Activated CD4-positive, alpha-beta T cell treated with anti-CD3 and anti-CD28 coated beads, Interleukin-2, amount 10 ng/mL, durations not matched to agents 7 days and 5 days (primary cell): ENCODE data around the gene AADACL3. TPM values are rescaled to one million over a fixed set of nuclear protein-coding genes. Genes with fewer than 3 reads are reported as not detected.
"Not testable (repeated sequence)": the region's sequence is repeated elsewhere in the genome, so short reads cannot be mapped to it uniquely, and the experiment has no call there.

ENCODE experiments used
- CTCF ChIA-PET: fragments of 350-600 bp; sonication (Branson Sonifier 250); formaldehyde crosslinking; loops from one replicate; lab custom pipeline; 2021; ENCODE audit warnings: antibody characterized with exemption; lab: Charles Lee
- POLR2A ChIA-PET: fragments of 350-600 bp; sonication (Branson Sonifier 250); formaldehyde crosslinking; loops from one replicate; lab custom pipeline; 2021; ENCODE audit warnings: antibody characterized with exemption; lab: Charles Lee
- DNase-seq: peaks from one replicate; pipeline ENCODE4 v3.0.0-alpha.2; 2020
- H3K27ac Mint-ChIP-seq: one replicate; pipeline ENCODE4 v1.8.0; 2021; ENCODE audit warnings: mild to moderate bottlenecking, moderate library complexity, mixed read lengths
- H3K27me3 Mint-ChIP-seq: one replicate; pipeline ENCODE4 v1.8.0; 2021; ENCODE audit warnings: mixed read lengths
- H3K36me3 Mint-ChIP-seq: one replicate; pipeline ENCODE4 v1.8.0; 2021; ENCODE audit warnings: low read depth, mixed read lengths
- H3K4me1 Mint-ChIP-seq: one replicate; pipeline ENCODE4 v1.8.0; 2021; ENCODE audit warnings: mixed read lengths
- H3K4me3 Mint-ChIP-seq: one replicate; pipeline ENCODE4 v1.8.0; 2021; ENCODE audit warnings: mild to moderate bottlenecking, moderate library complexity, mixed read lengths
- H3K9me3 Mint-ChIP-seq: one replicate; pipeline ENCODE4 v1.8.0; 2021; ENCODE audit warnings: mixed read lengths
- total RNA-seq, 2 experiments: library from RNA; stranded (reverse); gene quantifications; one replicate each; pipeline ENCODE4 v1.2.3, GENCODE V29; 2021

The AADACL3 gene, protein sequence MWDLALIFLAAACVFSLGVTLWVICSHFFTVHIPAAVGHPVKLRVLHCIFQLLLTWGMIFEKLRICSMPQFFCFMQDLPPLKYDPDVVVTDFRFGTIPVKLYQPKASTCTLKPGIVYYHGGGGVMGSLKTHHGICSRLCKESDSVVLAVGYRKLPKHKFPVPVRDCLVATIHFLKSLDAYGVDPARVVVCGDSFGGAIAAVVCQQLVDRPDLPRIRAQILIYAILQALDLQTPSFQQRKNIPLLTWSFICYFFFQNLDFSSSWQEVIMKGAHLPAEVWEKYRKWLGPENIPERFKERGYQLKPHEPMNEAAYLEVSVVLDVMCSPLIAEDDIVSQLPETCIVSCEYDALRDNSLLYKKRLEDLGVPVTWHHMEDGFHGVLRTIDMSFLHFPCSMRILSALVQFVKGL
- total RNA-seq, result not detected

DNA sequence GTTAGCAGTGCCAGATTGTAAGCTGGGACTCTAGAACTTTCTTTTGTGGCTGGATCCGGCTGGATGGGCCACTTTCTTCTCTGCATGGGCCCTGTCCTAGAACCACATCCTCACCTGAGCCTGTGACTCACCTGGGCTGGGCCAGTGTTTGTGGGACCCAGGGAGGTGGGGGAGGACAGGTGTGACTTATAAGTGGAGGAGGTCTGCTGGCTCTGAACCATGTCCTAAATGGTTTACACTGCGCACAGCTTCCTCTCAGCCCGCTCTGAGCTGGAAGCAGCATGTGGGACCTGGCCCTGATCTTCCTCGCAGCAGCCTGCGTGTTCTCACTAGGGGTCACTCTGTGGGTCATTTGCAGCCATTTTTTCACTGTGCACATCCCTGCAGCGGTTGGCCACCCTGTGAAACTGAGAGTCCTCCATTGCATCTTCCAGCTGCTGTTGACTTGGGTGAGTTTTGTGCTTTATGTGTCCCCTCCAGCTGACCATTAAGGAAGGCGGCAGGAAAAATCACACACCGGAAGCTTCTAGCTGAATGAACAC, at the start of gene AADACL3:
Gene AADACL3 (plus strand): TSS at position 215 of the 542 bp plus-strand sequence. CDS start 67 bp downstream, at position 282.
- Mint-ChIP-seq H3K27ac (no peak within 1 kb of the TSS), H3K27me3 (peaks cover 10% of the 10 kb centered on the region), H3K4me3 (no peak within 1 kb of the TSS), H3K9me3 (no peaks in the 10 kb centered on the region), H3K36me3 (no peaks in the 10 kb centered on the region), H3K4me1 (no peaks in the 10 kb centered on the region)
- POLR2A ChIA-PET, result no interaction called here
- CTCF ChIA-PET, result no interaction called here
- no peak for DNase-seq

- DNase-seq, result no peak
- POLR2A ChIA-PET, result interaction anchor here (0.6 kb wide), 1 partner anchor 34 kb away, joined by 9 read pairs; no protein-coding TSS in a partner anchor
- Mint-ChIP-seq H3K27me3 (peaks cover 12% of the 10 kb centered on the region), H3K36me3 (no peaks in the 10 kb centered on the region), H3K9me3 (peaks cover 5% of the 10 kb centered on the region), H3K4me3 (no peak overlapping the region), H3K4me1 (no peaks in the 10 kb centered on the region), H3K27ac (no peak overlapping the region)
- CTCF ChIA-PET, result interaction anchor here (0.6 kb wide), 1 partner anchor 14 kb away, joined by 3 read pairs; no protein-coding TSS in a partner anchor
Measured at GRCh38 chr1:12666141-12666735, 49.7 kb upstream of the AADACL3 start.

DNA sequence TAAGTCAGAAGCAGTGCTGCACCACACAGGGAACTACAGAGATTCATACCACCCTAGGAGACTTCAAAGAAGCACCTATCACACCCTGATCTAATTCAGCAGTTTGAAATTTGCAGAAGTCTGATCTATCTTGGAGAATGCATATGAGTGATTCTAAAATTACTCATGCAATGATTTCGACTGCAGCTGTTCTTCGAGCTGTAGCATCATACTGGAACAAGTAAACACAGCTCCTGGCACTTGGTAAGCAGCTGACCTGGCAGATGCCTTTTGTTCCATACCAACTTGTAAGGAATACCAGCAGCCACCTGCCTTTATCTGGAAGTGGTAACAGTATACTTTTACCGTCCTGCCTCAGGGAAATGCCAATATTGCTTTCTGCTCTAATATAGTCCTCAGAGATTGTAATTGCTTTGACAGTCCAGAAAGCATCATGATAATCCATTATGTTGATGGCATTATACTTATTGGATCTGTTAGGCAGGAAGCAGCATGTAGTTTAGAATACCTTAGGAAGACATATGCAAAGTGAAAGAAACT, 46.3 kb upstream of the AADACL3 start:
- ChIA-PET POLR2A (no interaction called here), CTCF (interaction anchor here (0.6 to 0.7 kb wide), 2 partner anchors 359 to 1621 kb away, joined by 4 to 5 read pairs; no protein-coding TSS in a partner anchor)
- DNase-seq, result no peak
- peaks cover 5% of the 10 kb centered on the region for H3K9me3 Mint-ChIP-seq
- no peaks in the 10 kb centered on the region for H3K4me1 Mint-ChIP-seq
- H3K36me3 Mint-ChIP-seq, result no peaks in the 10 kb centered on the region
- H3K27ac Mint-ChIP-seq, result no peak overlapping the region
- no peak overlapping the region for H3K4me3 Mint-ChIP-seq
- peaks cover 27% of the 10 kb centered on the region for H3K27me3 Mint-ChIP-seq

- POLR2A ChIA-PET, result no interaction called here
- H3K4me3 Mint-ChIP-seq, result no peak overlapping the region
- no peaks in the 10 kb centered on the region for H3K36me3 Mint-ChIP-seq
- H3K9me3 Mint-ChIP-seq, result no peaks in the 10 kb centered on the region
- no peak for DNase-seq
- no peaks in the 10 kb centered on the region for H3K4me1 Mint-ChIP-seq
- CTCF ChIA-PET, result no interaction called here
- H3K27me3 Mint-ChIP-seq, result peaks cover 30% of the 10 kb centered on the region
- no peak overlapping the region for H3K27ac Mint-ChIP-seq
Measured at GRCh38 chr1:12674358-12674757, 41.6 kb upstream of the AADACL3 start.

DNA sequence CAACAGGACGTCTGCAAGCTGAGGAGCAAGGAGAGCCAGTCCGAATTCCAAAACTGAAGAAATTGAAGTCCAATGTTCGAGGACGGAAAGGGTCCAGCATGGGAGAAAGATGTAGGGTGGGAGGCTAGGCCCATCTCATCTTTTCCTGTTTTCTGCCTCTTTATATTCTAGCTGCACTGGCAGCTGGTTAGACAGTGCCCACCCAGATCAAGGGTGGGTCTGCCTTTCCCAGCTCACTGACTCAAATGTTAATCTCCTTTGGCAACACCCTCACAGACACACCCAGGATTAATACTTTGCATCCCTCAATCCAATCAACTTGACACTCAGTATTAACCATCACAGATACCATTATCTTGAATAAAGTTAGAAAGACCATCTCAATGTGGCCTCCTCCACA, 39.8 kb upstream of the AADACL3 start:
- H3K4me1 Mint-ChIP-seq, DNase-seq, H3K4me3 Mint-ChIP-seq, H3K27ac Mint-ChIP-seq, H3K36me3 Mint-ChIP-seq, POLR2A ChIA-PET, H3K9me3 Mint-ChIP-seq: not testable (repeated sequence)
- H3K27me3 Mint-ChIP-seq, result peaks cover 26% of the 10 kb centered on the region
- CTCF ChIA-PET, result interaction anchor here (1.5 kb wide), 1 partner anchor 17 kb away, joined by 3 read pairs; no protein-coding TSS in a partner anchor

- DNase-seq, result no peak
- CTCF ChIA-PET, result no interaction called here
- H3K4me3 Mint-ChIP-seq, result no peak overlapping the region
- H3K4me1 Mint-ChIP-seq, result no peaks in the 10 kb centered on the region
- peaks cover 13% of the 10 kb centered on the region for H3K27me3 Mint-ChIP-seq
- no peak overlapping the region for H3K27ac Mint-ChIP-seq
- POLR2A ChIA-PET, result no interaction called here
- H3K9me3 Mint-ChIP-seq, result peaks cover 5% of the 10 kb centered on the region
- no peaks in the 10 kb centered on the region for H3K36me3 Mint-ChIP-seq
Measured at GRCh38 chr1:12677565-12677964, 38.3 kb upstream of the AADACL3 start.

DNA sequence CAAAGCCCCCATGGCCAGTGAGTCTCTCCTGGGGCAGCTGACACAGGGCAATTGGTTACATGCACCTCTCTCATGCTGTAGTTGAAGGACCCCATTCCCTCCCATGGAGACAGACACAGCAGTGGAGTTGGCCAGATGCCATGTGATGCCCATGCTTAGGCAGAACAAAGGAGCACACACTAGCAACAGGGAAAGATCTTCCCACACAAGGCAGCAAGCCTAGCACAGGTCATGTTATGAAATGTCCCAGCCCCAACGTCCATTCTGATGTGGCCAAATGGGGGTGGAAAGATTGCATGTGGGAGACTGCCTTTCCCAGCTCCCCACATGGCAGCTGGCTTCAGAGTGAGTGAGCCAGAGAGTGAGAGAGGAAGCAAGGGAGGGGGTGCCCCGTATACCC, 37.6 kb upstream of the AADACL3 start:
- Mint-ChIP-seq H3K9me3 (peaks cover 5% of the 10 kb centered on the region), H3K4me3 (no peak overlapping the region), H3K4me1 (no peaks in the 10 kb centered on the region), H3K27me3 (peaks cover 9% of the 10 kb centered on the region), H3K27ac (no peak overlapping the region), H3K36me3 (no peaks in the 10 kb centered on the region)
- CTCF ChIA-PET, result no interaction called here
- no peak for DNase-seq
- POLR2A ChIA-PET, result no interaction called here

GRCh38 chr1:12678820-12679219, 37.1 kb upstream of the AADACL3 start:
- Mint-ChIP-seq H3K9me3 (peaks cover 5% of the 10 kb centered on the region), H3K36me3 (no peaks in the 10 kb centered on the region), H3K4me3 (no peak overlapping the region), H3K27me3 (peaks cover 12% of the 10 kb centered on the region), H3K27ac (no peak overlapping the region), H3K4me1 (no peaks in the 10 kb centered on the region)
- ChIA-PET POLR2A (no interaction called here), CTCF (no interaction called here)
- DNase-seq, result no peak

DNA sequence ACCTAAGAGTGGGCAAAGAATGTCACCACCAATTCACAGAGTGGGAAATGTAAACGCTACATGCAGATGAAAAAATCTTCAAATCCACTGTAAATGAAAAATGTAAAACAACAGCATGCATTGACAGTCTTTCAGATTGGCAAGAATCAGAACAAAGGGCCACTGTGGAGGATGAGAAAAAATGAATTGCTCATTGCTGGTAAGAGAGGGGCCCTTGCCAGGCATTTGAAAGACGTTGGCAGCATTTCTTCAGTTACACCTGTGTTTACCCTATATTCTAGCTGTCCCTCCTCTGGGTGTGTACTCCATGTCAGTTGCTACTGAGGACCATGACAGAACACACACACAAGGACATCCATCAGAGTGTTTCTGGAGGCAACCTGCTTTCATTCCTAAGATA, 25.8 kb upstream of the AADACL3 start:
- Mint-ChIP-seq H3K36me3 (no peaks in the 10 kb centered on the region), H3K27ac (no peak overlapping the region), H3K27me3 (peaks cover 9% of the 10 kb centered on the region), H3K4me3 (no peak overlapping the region), H3K9me3 (no peaks in the 10 kb centered on the region), H3K4me1 (no peaks in the 10 kb centered on the region)
- no peak for DNase-seq
- POLR2A ChIA-PET, result no interaction called here
- CTCF ChIA-PET, result no interaction called here

DNA sequence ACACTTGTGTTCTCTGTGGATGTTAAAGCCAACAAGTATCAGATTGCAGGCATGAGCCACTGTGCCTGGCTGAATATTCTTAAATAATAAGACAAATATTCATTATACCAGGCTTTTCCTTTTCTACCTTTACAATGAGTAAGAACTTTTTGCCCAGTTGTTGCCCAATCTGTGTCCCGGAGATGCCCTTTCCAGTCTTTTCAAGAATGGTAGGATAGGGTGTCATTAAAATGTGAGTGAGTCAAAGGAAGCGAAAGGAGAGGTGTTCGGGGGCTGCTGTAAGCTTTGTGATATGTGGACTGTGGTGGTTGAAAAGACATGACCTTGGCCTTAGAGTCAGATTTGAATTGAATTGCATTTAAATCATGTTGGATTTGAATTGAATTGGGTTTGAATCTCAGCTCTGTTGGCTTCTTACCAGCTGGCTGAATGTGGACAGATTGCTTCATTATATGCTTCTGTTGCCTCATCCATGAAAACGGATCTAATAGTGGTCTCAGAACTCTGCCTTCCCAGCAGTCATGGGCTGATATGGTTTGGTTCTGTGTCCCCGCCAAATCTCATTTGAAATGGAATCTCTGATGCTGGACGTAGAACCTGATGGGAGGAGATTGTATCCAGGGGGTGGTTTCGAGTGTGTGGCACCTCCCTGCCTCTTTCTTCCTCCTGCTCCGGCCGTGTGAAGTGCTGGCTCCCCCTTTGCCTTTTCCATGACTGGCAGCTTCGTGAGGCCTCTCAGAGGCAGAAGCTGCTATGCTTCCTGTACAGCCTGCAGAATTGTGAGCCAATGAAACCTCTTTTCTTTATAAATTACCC, 22.7 kb upstream of the AADACL3 start:
- Mint-ChIP-seq H3K27me3 (peaks cover 9% of the 10 kb centered on the region), H3K4me3 (no peak overlapping the region), H3K27ac (no peak overlapping the region), H3K9me3 (no peaks in the 10 kb centered on the region), H3K4me1 (no peaks in the 10 kb centered on the region), H3K36me3 (no peaks in the 10 kb centered on the region)
- POLR2A ChIA-PET, result interaction anchor here (0.6 kb wide), 1 partner anchor 1781 kb away, joined by 3 read pairs; no protein-coding TSS in a partner anchor
- CTCF ChIA-PET, result no interaction called here
- no peak for DNase-seq

DNA sequence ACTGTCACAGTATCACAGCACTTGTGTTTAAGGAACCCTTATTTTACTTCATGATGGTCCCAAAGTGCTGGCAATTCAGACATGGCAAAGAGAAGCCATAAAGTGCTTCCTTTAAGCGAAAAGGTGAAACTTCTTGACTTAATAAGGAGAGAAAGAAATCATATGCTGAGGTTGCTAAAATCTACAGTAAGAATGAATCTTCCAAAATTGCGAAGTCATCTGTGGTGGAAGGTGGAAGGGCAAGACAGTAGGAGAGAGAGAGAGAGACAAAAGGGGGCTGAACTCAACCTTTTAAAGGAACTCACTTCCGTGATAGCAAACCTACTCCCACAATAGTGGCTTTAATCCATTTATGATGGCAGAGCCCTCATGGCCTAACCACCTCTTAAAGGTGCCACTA, 19.3 kb upstream of the AADACL3 start:
- Mint-ChIP-seq H3K9me3 (no peaks in the 10 kb centered on the region), H3K4me1 (no peaks in the 10 kb centered on the region), H3K27me3 (peaks cover 20% of the 10 kb centered on the region), H3K27ac (no peak overlapping the region), H3K4me3 (no peak overlapping the region), H3K36me3 (no peaks in the 10 kb centered on the region)
- no peak for DNase-seq
- ChIA-PET CTCF (no interaction called here), POLR2A (no interaction called here)

GRCh38 chr1:12697397-12697796, 18.5 kb upstream of the AADACL3 start:
- peaks cover 20% of the 10 kb centered on the region for H3K27me3 Mint-ChIP-seq
- CTCF ChIA-PET, result no interaction called here

More at GRCh38 chr1:12697397-12697796, 18.5 kb upstream of the AADACL3 start:
- POLR2A ChIA-PET, result no interaction called here
- no peaks in the 10 kb centered on the region for H3K4me1 Mint-ChIP-seq
- no peak overlapping the region for H3K27ac Mint-ChIP-seq
- H3K4me3 Mint-ChIP-seq, result no peak overlapping the region
- H3K9me3 Mint-ChIP-seq, result no peaks in the 10 kb centered on the region
- no peak for DNase-seq
- H3K36me3 Mint-ChIP-seq, result no peaks in the 10 kb centered on the region
